DOHH2 (cell line): ENCODE measurements around the gene ALDH1B1.

Experiments
- CTCF ChIP-seq: fragments of 200-600 bp; sonication (generic); IDR thresholded peaks from one replicate; pipeline ENCODE4 v1.5.1; 2014; ENCODE audit warnings: antibody characterized with exemption, mild to moderate bottlenecking, low read depth, low read length; ENCODE audit not compliant: poor library complexity, severe bottlenecking
- EZH2phosphoT487 ChIP-seq: fragments of 200-600 bp; sonication (generic); IDR thresholded peaks from 2 replicates; pipeline ENCODE4 v1.6.1; 2017; ENCODE audit warnings: borderline replicate concordance, mild to moderate bottlenecking, antibody characterized with exemption, low read length, moderate library complexity, mixed read lengths

- no peak for TF ChIP-seq CTCF
- no peak for TF ChIP-seq EZH2phosphoT487
Measured at GRCh38 chr9:38361473-38361850, 31.0 kb upstream of the ALDH1B1 start.
